ENCODE data around the gene IQGAP3.
"Not testable (repeated sequence)": the region's sequence is repeated elsewhere in the genome, so short reads cannot be mapped to it uniquely, and the experiment has no call there.

IQGAP3 gene

GRCh38 chr1:156556354-156556753, 16.0 kb downstream of the IQGAP3 start:
- Histone ChIP-seq H3K9me3 (ENCODE audit: control insufficient read depth in 5 of 5, low read length in 5 of 5) (no peaks in the 10 kb centered on the region), H3K27ac (ENCODE audit: low read depth, low read length) (no peak overlapping the region), H3K36me3 (ENCODE audit: control insufficient read depth in 5 of 5, insufficient read depth in 5 of 5, low read length in 5 of 5) (no peaks in the 10 kb centered on the region), H3K4me1 (ENCODE audit: control insufficient read depth in 5 of 5, insufficient read depth in 5 of 5, low read length in 5 of 5) (peaks cover 0 to 4% (median 0%) of the 10 kb centered on the region in 5 donors), H3K9ac (ENCODE audit: low read length in 5 of 5) (no peak overlapping the region), H3K4me3 (ENCODE audit: low read depth in 1 of 5, low read length in 5 of 5) (no peak overlapping the region), H3K27me3 (ENCODE audit: control insufficient read depth in 5 of 5, insufficient read depth in 4 of 5, low read length in 5 of 5) (no peaks in the 10 kb centered on the region)

- no peaks in the 10 kb centered on the region for H3K36me3 ChIP-seq (ENCODE audit: control insufficient read depth in 5 of 5, insufficient read depth in 5 of 5, low read length in 5 of 5)
- H3K27ac ChIP-seq (ENCODE audit: low read depth, low read length) = no peak overlapping the region
- no peak overlapping the region for H3K4me3 ChIP-seq (ENCODE audit: low read depth in 1 of 5, low read length in 5 of 5)
- no peaks in the 10 kb centered on the region for H3K9me3 ChIP-seq (ENCODE audit: control insufficient read depth in 5 of 5, low read length in 5 of 5)
- peaks cover 0 to 4% (median 0%) of the 10 kb centered on the region in 5 donors for H3K4me1 ChIP-seq (ENCODE audit: control insufficient read depth in 5 of 5, insufficient read depth in 5 of 5, low read length in 5 of 5)
- H3K27me3 ChIP-seq (ENCODE audit: control insufficient read depth in 5 of 5, insufficient read depth in 4 of 5, low read length in 5 of 5) = no peaks in the 10 kb centered on the region
- no peak overlapping the region for H3K9ac ChIP-seq (ENCODE audit: low read length in 5 of 5)
Measured at GRCh38 chr1:156555715-156556114, 16.6 kb downstream of the IQGAP3 start.

GRCh38 chr1:156554971-156555370, 17.4 kb downstream of the IQGAP3 start:
- H3K9me3 ChIP-seq (ENCODE audit: control insufficient read depth in 5 of 5, low read length in 5 of 5) = no peaks in the 10 kb centered on the region
- no peaks in the 10 kb centered on the region for H3K27me3 ChIP-seq (ENCODE audit: control insufficient read depth in 5 of 5, insufficient read depth in 4 of 5, low read length in 5 of 5)
- H3K4me1 ChIP-seq (ENCODE audit: control insufficient read depth in 5 of 5, insufficient read depth in 5 of 5, low read length in 5 of 5) = peaks cover 0 to 4% (median 0%) of the 10 kb centered on the region in 5 donors

GRCh38 chr1:156553860-156554485, 18.4 kb downstream of the IQGAP3 start:
- Histone ChIP-seq H3K27me3 (ENCODE audit: control insufficient read depth in 5 of 5, insufficient read depth in 4 of 5, low read length in 5 of 5) (no peaks in the 10 kb centered on the region), H3K9me3 (ENCODE audit: control insufficient read depth in 5 of 5, low read length in 5 of 5) (no peaks in the 10 kb centered on the region), H3K36me3 (ENCODE audit: control insufficient read depth in 5 of 5, insufficient read depth in 5 of 5, low read length in 5 of 5) (no peaks in the 10 kb centered on the region), H3K9ac (ENCODE audit: low read length in 5 of 5) (no peak overlapping the region), H3K4me1 (ENCODE audit: control insufficient read depth in 5 of 5, insufficient read depth in 5 of 5, low read length in 5 of 5) (peaks cover 0 to 4% (median 0%) of the 10 kb centered on the region in 5 donors), H3K4me3 (ENCODE audit: low read depth in 1 of 5, low read length in 5 of 5) (no peak overlapping the region), H3K27ac (ENCODE audit: low read depth, low read length) (no peak overlapping the region)

More at GRCh38 chr1:156554971-156555370, 17.4 kb downstream of the IQGAP3 start:
- H3K27ac ChIP-seq (ENCODE audit: low read depth, low read length) = no peak overlapping the region
- H3K36me3 ChIP-seq (ENCODE audit: control insufficient read depth in 5 of 5, insufficient read depth in 5 of 5, low read length in 5 of 5) = no peaks in the 10 kb centered on the region
- H3K4me3 ChIP-seq (ENCODE audit: low read depth in 1 of 5, low read length in 5 of 5) = no peak overlapping the region
- H3K9ac ChIP-seq (ENCODE audit: low read length in 5 of 5) = no peak overlapping the region

GRCh38 chr1:156552937-156553336, 19.4 kb downstream of the IQGAP3 start:
- H3K4me1 ChIP-seq (ENCODE audit: control insufficient read depth in 5 of 5, insufficient read depth in 5 of 5, low read length in 5 of 5); H3K4me3 ChIP-seq (ENCODE audit: low read depth in 1 of 5, low read length in 5 of 5); H3K9ac ChIP-seq (ENCODE audit: low read length in 5 of 5); H3K36me3 ChIP-seq (ENCODE audit: control insufficient read depth in 5 of 5, insufficient read depth in 5 of 5, low read length in 5 of 5); H3K27ac ChIP-seq (ENCODE audit: low read depth, low read length); H3K9me3 ChIP-seq (ENCODE audit: control insufficient read depth in 5 of 5, low read length in 5 of 5); H3K27me3 ChIP-seq (ENCODE audit: control insufficient read depth in 5 of 5, insufficient read depth in 4 of 5, low read length in 5 of 5): not testable (repeated sequence)

DNA sequence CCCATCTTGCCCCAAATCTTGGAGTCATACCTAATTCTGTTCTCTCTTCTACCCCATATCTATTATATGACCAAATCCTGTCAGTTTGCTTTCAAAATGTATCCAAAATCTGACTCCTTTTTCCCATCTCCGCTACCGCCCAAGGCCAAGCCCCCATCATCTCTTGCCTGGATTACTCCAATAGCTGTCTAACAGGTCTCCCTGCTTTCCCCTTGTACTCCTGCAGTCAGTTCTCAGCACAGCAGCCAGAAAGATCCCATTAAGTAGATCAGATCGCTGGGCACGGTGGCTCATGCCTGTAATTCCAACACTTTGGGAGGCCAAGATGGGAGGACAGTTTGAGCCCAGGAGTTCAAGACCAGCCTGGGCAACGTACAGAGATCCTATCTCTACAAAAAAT, 19.8 kb downstream of the IQGAP3 start:
- Histone ChIP-seq H3K27me3 (ENCODE audit: control insufficient read depth in 5 of 5, insufficient read depth in 4 of 5, low read length in 5 of 5) (no peaks in the 10 kb centered on the region), H3K4me1 (ENCODE audit: control insufficient read depth in 5 of 5, insufficient read depth in 5 of 5, low read length in 5 of 5) (peaks cover 0 to 4% (median 0%) of the 10 kb centered on the region in 5 donors), H3K4me3 (ENCODE audit: low read depth in 1 of 5, low read length in 5 of 5) (no peak overlapping the region), H3K27ac (ENCODE audit: low read depth, low read length) (no peak overlapping the region), H3K36me3 (ENCODE audit: control insufficient read depth in 5 of 5, insufficient read depth in 5 of 5, low read length in 5 of 5) (no peaks in the 10 kb centered on the region), H3K9ac (ENCODE audit: low read length in 5 of 5) (no peak overlapping the region), H3K9me3 (ENCODE audit: control insufficient read depth in 5 of 5, low read length in 5 of 5) (no peaks in the 10 kb centered on the region)

- H3K4me1 ChIP-seq (ENCODE audit: control insufficient read depth in 5 of 5, insufficient read depth in 5 of 5, low read length in 5 of 5) = peaks cover 0 to 4% (median 0%) of the 10 kb centered on the region in 5 donors
- H3K9ac ChIP-seq (ENCODE audit: low read length in 5 of 5) = no peak overlapping the region
- H3K27ac ChIP-seq (ENCODE audit: low read depth, low read length) = no peak overlapping the region
- H3K4me3 ChIP-seq (ENCODE audit: low read depth in 1 of 5, low read length in 5 of 5) = no peak overlapping the region
- no peaks in the 10 kb centered on the region for H3K9me3 ChIP-seq (ENCODE audit: control insufficient read depth in 5 of 5, low read length in 5 of 5)
- H3K27me3 ChIP-seq (ENCODE audit: control insufficient read depth in 5 of 5, insufficient read depth in 4 of 5, low read length in 5 of 5) = no peaks in the 10 kb centered on the region
- no peaks in the 10 kb centered on the region for H3K36me3 ChIP-seq (ENCODE audit: control insufficient read depth in 5 of 5, insufficient read depth in 5 of 5, low read length in 5 of 5)
Measured at GRCh38 chr1:156551869-156552268, 20.5 kb downstream of the IQGAP3 start.

- Histone ChIP-seq H3K27me3 (ENCODE audit: control insufficient read depth in 5 of 5, insufficient read depth in 4 of 5, low read length in 5 of 5) (no peaks in the 10 kb centered on the region), H3K9me3 (ENCODE audit: control insufficient read depth in 5 of 5, low read length in 5 of 5) (no peaks in the 10 kb centered on the region), H3K9ac (ENCODE audit: low read length in 5 of 5) (no peak overlapping the region), H3K36me3 (ENCODE audit: control insufficient read depth in 5 of 5, insufficient read depth in 5 of 5, low read length in 5 of 5) (no peaks in the 10 kb centered on the region), H3K4me1 (ENCODE audit: control insufficient read depth in 5 of 5, insufficient read depth in 5 of 5, low read length in 5 of 5) (peaks cover 0 to 4% (median 0%) of the 10 kb centered on the region in 5 donors), H3K4me3 (ENCODE audit: low read depth in 1 of 5, low read length in 5 of 5) (no peak overlapping the region), H3K27ac (ENCODE audit: low read depth, low read length) (no peak overlapping the region)
Measured at GRCh38 chr1:156551066-156551643, 21.2 kb downstream of the IQGAP3 start.

- no peak overlapping the region for H3K9ac ChIP-seq (ENCODE audit: low read length in 5 of 5)
- H3K36me3 ChIP-seq (ENCODE audit: control insufficient read depth in 5 of 5, insufficient read depth in 5 of 5, low read length in 5 of 5) = no peaks in the 10 kb centered on the region
- H3K4me1 ChIP-seq (ENCODE audit: control insufficient read depth in 5 of 5, insufficient read depth in 5 of 5, low read length in 5 of 5) = peaks cover 0 to 4% (median 0%) of the 10 kb centered on the region in 5 donors
- no peak overlapping the region for H3K4me3 ChIP-seq (ENCODE audit: low read depth in 1 of 5, low read length in 5 of 5)
- no peaks in the 10 kb centered on the region for H3K27me3 ChIP-seq (ENCODE audit: control insufficient read depth in 5 of 5, insufficient read depth in 4 of 5, low read length in 5 of 5)
- H3K27ac ChIP-seq (ENCODE audit: low read depth, low read length) = no peak overlapping the region
- no peaks in the 10 kb centered on the region for H3K9me3 ChIP-seq (ENCODE audit: control insufficient read depth in 5 of 5, low read length in 5 of 5)
Measured at GRCh38 chr1:156550346-156550745, 22.0 kb downstream of the IQGAP3 start.

DNA sequence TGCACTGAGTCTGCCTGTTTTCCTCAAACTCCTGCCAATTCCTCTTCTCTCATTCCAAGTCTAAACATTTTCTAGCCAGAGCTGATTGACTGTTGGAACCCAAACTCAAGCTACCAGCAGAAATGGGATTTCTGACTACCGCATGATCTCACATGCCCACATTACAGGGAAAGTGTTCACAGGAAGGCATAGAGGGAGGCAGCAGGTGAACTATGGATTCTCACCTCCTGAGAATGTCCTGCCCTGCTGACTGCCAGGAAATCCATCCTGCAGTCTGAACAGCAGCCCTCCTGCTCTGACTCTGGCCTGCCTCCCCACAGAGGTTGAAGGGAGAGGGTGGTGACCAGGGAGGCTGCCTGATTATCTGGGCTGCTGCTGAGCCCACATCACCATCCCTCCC, 22.5 kb downstream of the IQGAP3 start:
- H3K27me3 ChIP-seq (ENCODE audit: control insufficient read depth in 5 of 5, insufficient read depth in 4 of 5, low read length in 5 of 5) = no peaks in the 10 kb centered on the region
- H3K4me3 ChIP-seq (ENCODE audit: low read depth in 1 of 5, low read length in 5 of 5) = no peak overlapping the region
- no peaks in the 10 kb centered on the region for H3K36me3 ChIP-seq (ENCODE audit: control insufficient read depth in 5 of 5, insufficient read depth in 5 of 5, low read length in 5 of 5)
- no peak overlapping the region for H3K9ac ChIP-seq (ENCODE audit: low read length in 5 of 5)
- no peaks in the 10 kb centered on the region for H3K9me3 ChIP-seq (ENCODE audit: control insufficient read depth in 5 of 5, low read length in 5 of 5)
- peaks cover 0 to 4% (median 0%) of the 10 kb centered on the region in 5 donors for H3K4me1 ChIP-seq (ENCODE audit: control insufficient read depth in 5 of 5, insufficient read depth in 5 of 5, low read length in 5 of 5)
- H3K27ac ChIP-seq (ENCODE audit: low read depth, low read length) = no peak overlapping the region
